ENCODE results near the gene SLC6A4. TPM values are rescaled to one million over a fixed set of nuclear protein-coding genes. Genes with fewer than 3 reads are reported as not detected.

The SLC6A4 gene
- total and polyA plus RNA-seq, 2 experiments from 2014 or later = 0.06 to 0.14 TPM

- TF ChIP-seq, protein P1, sequence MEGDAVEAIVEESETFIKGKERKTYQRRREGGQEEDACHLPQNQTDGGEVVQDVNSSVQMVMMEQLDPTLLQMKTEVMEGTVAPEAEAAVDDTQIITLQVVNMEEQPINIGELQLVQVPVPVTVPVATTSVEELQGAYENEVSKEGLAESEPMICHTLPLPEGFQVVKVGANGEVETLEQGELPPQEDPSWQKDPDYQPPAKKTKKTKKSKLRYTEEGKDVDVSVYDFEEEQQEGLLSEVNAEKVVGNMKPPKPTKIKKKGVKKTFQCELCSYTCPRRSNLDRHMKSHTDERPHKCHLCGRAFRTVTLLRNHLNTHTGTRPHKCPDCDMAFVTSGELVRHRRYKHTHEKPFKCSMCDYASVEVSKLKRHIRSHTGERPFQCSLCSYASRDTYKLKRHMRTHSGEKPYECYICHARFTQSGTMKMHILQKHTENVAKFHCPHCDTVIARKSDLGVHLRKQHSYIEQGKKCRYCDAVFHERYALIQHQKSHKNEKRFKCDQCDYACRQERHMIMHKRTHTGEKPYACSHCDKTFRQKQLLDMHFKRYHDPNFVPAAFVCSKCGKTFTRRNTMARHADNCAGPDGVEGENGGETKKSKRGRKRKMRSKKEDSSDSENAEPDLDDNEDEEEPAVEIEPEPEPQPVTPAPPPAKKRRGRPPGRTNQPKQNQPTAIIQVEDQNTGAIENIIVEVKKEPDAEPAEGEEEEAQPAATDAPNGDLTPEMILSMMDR (conservative IDR thresholded peaks at IDR 0.05; ENCODE audit: low read depth in 2 of 2) = no peak
- TF ChIP-seq POLR2AphosphoS5 (IDR thresholded peaks at IDR 0.05; ENCODE audit: low read depth) (no peak), EZH2phosphoT487 (IDR thresholded peaks at IDR 0.05; ENCODE audit: unreplicated experiment) (no peak)
These were observed 70.3 kb downstream of the SLC6A4 start (continued) for GRCh38 chr17:30165147-30165546.

DNA sequence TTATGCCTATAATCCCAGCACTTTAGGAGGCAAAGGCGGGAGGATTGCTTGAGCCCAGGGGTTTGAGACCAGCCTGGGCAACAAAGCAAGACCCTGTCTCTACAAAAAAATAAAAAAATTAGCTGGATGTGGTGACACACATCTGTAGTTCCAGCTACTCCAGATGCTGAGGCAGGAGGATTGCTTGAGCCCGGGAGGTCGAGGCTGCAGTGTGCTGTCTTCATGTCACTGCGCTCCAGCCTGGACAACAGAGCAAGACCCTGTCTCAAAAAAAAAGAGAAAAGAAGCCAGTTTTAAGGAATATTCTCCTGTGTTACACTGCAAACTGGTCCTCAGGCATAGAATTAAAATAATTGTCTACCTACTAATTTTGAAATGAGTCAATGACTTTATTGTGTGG lies 71.0 kb downstream of the SLC6A4 start:
- no peak for ATAC-seq
- Histone ChIP-seq H2AFZ (no peak overlapping the region), H3K27me3 (ENCODE audit: insufficient read depth) (no peaks in the 10 kb centered on the region), H3K9me2 (ENCODE audit: insufficient read depth) (no peaks in the 10 kb centered on the region), H3K4me2 (no peak overlapping the region), H3K79me2 (replicated peaks; ENCODE audit: insufficient read depth) (peaks cover 52% of the 10 kb centered on the region), H3F3A (replicated peaks; ENCODE audit: low read depth) (no peaks in the 10 kb centered on the region), H4K20me1 (replicated peaks; ENCODE audit: insufficient read depth) (0 out of 2 replicates have a peak, but pooled peaks cover 3% of the 10 kb centered on the region), H3K4me3 (no peak overlapping the region), H3K36me3 (ENCODE audit: insufficient read depth) (no peaks in the 10 kb centered on the region), H3K4me1 (ENCODE audit: insufficient read depth) (no peaks in the 10 kb centered on the region), H3K27ac (ENCODE audit: low read depth) (no peak overlapping the region)
- DNase-seq (ENCODE audit: low spot score) = no peak
- Mint-ChIP-seq H3K27ac (no peak overlapping the region), H3K4me1 (no peaks in the 10 kb centered on the region), H3K9me3 (no peaks in the 10 kb centered on the region), H3K27me3 (ENCODE audit: insufficient read depth, low read depth, poor library complexity) (no peaks in the 10 kb centered on the region), H3K36me3 (ENCODE audit: low read depth) (peaks cover 13% of the 10 kb centered on the region; the same call in 2 of the 3 replicates), H3K4me3 (no peak overlapping the region)
- TF ChIP-seq CREB1 (CRISPR knock-in tag; IDR thresholded peaks at IDR 0.05; ENCODE audit: low read depth) (no peak), POLR2AphosphoS5 (IDR thresholded peaks at IDR 0.05; ENCODE audit: low read depth) (no peak), NANOG (IDR thresholded peaks at IDR 0.05; ENCODE audit: borderline replicate concordance) (no peak), EZH2 (IDR thresholded peaks at IDR 0.05; ENCODE audit: low read depth, unreplicated experiment) (no peak), EZH2phosphoT487 (IDR thresholded peaks at IDR 0.05; ENCODE audit: unreplicated experiment) (no peak), JUNB (IDR thresholded peaks at IDR 0.05; ENCODE audit: unreplicated experiment) (no peak), REST (IDR thresholded peaks at IDR 0.05; ENCODE audit: unreplicated experiment) (no peak)
- TF ChIP-seq, protein P2, sequence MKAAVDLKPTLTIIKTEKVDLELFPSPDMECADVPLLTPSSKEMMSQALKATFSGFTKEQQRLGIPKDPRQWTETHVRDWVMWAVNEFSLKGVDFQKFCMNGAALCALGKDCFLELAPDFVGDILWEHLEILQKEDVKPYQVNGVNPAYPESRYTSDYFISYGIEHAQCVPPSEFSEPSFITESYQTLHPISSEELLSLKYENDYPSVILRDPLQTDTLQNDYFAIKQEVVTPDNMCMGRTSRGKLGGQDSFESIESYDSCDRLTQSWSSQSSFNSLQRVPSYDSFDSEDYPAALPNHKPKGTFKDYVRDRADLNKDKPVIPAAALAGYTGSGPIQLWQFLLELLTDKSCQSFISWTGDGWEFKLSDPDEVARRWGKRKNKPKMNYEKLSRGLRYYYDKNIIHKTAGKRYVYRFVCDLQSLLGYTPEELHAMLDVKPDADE (IDR thresholded peaks at IDR 0.05) = no peak
- TF ChIP-seq, protein P1 (conservative IDR thresholded peaks at IDR 0.05; ENCODE audit: low read depth in 2 of 2) = no peak
- TF ChIP-seq, protein P3, sequence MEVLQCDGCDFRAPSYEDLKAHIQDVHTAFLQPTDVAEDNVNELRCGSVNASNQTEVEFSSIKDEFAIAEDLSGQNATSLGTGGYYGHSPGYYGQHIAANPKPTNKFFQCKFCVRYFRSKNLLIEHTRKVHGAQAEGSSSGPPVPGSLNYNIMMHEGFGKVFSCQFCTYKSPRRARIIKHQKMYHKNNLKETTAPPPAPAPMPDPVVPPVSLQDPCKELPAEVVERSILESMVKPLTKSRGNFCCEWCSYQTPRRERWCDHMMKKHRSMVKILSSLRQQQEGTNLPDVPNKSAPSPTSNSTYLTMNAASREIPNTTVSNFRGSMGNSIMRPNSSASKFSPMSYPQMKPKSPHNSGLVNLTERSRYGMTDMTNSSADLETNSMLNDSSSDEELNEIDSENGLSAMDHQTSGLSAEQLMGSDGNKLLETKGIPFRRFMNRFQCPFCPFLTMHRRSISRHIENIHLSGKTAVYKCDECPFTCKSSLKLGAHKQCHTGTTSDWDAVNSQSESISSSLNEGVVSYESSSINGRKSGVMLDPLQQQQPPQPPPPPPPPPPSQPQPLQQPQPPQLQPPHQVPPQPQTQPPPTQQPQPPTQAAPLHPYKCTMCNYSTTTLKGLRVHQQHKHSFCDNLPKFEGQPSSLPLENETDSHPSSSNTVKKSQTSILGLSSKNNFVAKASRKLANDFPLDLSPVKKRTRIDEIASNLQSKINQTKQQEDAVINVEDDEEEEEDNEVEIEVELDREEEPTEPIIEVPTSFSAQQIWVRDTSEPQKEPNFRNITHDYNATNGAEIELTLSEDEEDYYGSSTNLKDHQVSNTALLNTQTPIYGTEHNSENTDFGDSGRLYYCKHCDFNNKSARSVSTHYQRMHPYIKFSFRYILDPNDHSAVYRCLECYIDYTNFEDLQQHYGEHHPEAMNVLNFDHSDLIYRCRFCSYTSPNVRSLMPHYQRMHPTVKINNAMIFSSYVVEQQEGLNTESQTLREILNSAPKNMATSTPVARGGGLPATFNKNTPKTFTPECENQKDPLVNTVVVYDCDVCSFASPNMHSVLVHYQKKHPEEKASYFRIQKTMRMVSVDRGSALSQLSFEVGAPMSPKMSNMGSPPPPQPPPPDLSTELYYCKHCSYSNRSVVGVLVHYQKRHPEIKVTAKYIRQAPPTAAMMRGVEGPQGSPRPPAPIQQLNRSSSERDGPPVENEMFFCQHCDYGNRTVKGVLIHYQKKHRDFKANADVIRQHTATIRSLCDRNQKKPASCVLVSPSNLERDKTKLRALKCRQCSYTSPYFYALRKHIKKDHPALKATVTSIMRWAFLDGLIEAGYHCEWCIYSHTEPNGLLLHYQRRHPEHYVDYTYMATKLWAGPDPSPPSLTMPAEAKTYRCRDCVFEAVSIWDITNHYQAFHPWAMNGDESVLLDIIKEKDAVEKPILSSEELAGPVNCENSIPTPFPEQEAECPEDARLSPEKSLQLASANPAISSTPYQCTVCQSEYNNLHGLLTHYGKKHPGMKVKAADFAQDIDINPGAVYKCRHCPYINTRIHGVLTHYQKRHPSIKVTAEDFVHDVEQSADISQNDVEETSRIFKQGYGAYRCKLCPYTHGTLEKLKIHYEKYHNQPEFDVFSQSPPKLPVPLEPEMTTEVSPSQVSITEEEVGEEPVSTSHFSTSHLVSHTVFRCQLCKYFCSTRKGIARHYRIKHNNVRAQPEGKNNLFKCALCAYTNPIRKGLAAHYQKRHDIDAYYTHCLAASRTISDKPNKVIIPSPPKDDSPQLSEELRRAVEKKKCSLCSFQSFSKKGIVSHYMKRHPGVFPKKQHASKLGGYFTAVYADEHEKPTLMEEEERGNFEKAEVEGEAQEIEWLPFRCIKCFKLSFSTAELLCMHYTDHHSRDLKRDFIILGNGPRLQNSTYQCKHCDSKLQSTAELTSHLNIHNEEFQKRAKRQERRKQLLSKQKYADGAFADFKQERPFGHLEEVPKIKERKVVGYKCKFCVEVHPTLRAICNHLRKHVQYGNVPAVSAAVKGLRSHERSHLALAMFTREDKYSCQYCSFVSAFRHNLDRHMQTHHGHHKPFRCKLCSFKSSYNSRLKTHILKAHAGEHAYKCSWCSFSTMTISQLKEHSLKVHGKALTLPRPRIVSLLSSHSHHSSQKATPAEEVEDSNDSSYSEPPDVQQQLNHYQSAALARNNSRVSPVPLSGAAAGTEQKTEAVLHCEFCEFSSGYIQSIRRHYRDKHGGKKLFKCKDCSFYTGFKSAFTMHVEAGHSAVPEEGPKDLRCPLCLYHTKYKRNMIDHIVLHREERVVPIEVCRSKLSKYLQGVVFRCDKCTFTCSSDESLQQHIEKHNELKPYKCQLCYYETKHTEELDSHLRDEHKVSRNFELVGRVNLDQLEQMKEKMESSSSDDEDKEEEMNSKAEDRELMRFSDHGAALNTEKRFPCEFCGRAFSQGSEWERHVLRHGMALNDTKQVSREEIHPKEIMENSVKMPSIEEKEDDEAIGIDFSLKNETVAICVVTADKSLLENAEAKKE (CRISPR knock-in tag; IDR thresholded peaks at IDR 0.05) = no peak
